ENCODE data around the gene SELENOO. TPM values are rescaled to one million over a fixed set of nuclear protein-coding genes. Genes with fewer than 3 reads are reported as not detected.

The SELENOO gene
- total RNA-seq, 1 experiment from 2014 or later = 29.6 TPM

- CTCF ChIA-PET = no interaction called here
- no peak for DNase-seq (ENCODE audit: low read depth, low spot score)
- Histone ChIP-seq H3K9ac (ENCODE audit: low read length) (no peak overlapping the region), H3K79me2 (ENCODE audit: insufficient read depth, low read length) (no peaks in the 10 kb centered on the region), H3K27me3 (ENCODE audit: insufficient read depth, low read length) (no peaks in the 10 kb centered on the region), H3K36me3 (ENCODE audit: control insufficient read depth in 1 of 2, insufficient read depth in 2 of 2, low read length in 2 of 2) (no peaks in the 10 kb centered on the region), H3K27ac (ENCODE audit: low read depth, low read length) (no peak overlapping the region), H3K4me3 (replicated peaks in 1 of 2; ENCODE audit: low read depth in 1 of 2, low read length in 2 of 2) (no peak overlapping the region), H3K9me3 (ENCODE audit: control insufficient read depth in 1 of 2, insufficient read depth in 1 of 2, low read depth in 1 of 2, low read length in 2 of 2) (no peaks in the 10 kb centered on the region), H3K9me2 (ENCODE audit: insufficient read depth) (no peaks in the 10 kb centered on the region), H2AFZ (ENCODE audit: low read depth, low read length, poor library complexity, severe bottlenecking) (no peak overlapping the region), H4K20me1 (ENCODE audit: insufficient read depth) (no peaks in the 10 kb centered on the region), H3K4me2 (ENCODE audit: low read length) (no peak overlapping the region), H3K4me1 (ENCODE audit: control insufficient read depth in 1 of 2, insufficient read depth in 2 of 2, low read length in 2 of 2) (peaks cover 15 to 20% of the 10 kb centered on the region in 2 experiments; a peak in 3 of 4 replicates)
- POLR2A ChIA-PET = no interaction called here
- ATAC-seq = no peak
- RAD21 ChIA-PET (ENCODE audit: low non-redundant PET in 1 of 2, low total read pairs in 2 of 2, uncharacterized antibody in 2 of 2, unreplicated experiment in 2 of 2) = no interaction called here
- no peak for TF ChIP-seq EZH2phosphoT487 (IDR thresholded peaks at IDR 0.05; ENCODE audit: borderline replicate concordance)
- no peak for TF ChIP-seq TCF7L2 (IDR thresholded peaks at IDR 0.05; ENCODE audit: borderline replicate concordance, extremely low read depth, insufficient read depth, insufficient read length)
- no peak for TF ChIP-seq SRF (IDR thresholded peaks at IDR 0.05; ENCODE audit: low read depth)
- no peak for TF ChIP-seq CBX3 (IDR thresholded peaks at IDR 0.05; ENCODE audit: low read depth)
- TF ChIP-seq ATF3 (IDR thresholded peaks at IDR 0.05) = no peak
- no peak for TF ChIP-seq YY1 (IDR thresholded peaks at IDR 0.05; ENCODE audit: extremely low read depth, insufficient replicate concordance, low read depth, low read length)
- TF ChIP-seq ZFX (IDR thresholded peaks at IDR 0.05) = no peak
- TF ChIP-seq POLR2A (IDR thresholded peaks at IDR 0.05; ENCODE audit: borderline replicate concordance, extremely low read depth, insufficient read depth, insufficient read length) = no peak
- no peak for TF ChIP-seq EZH2 (IDR thresholded peaks at IDR 0.05)
- no peak for TF ChIP-seq SIN3A (IDR thresholded peaks at IDR 0.05; ENCODE audit: low read depth)
- TF ChIP-seq FOSL1 (IDR thresholded peaks at IDR 0.05; ENCODE audit: low read depth) = no peak
- TF ChIP-seq REST (IDR thresholded peaks at IDR 0.05; ENCODE audit: low read depth) = no peak
- TF ChIP-seq JUND (IDR thresholded peaks at IDR 0.05) = no peak
- no peak for TF ChIP-seq MAX (IDR thresholded peaks at IDR 0.05)
- no peak for TF ChIP-seq EGR1 (IDR thresholded peaks at IDR 0.05; ENCODE audit: low read depth)
- no peak for TF ChIP-seq SP1 (IDR thresholded peaks at IDR 0.05; ENCODE audit: low read depth)
- no peak for TF ChIP-seq POLR2AphosphoS5 (IDR thresholded peaks at IDR 0.05; ENCODE audit: low read depth, low read length)
- BruUV-seq (replicated peaks) = no TSS peak
- intact Hi-C loops (cut with micrococcal nuclease) = no loop called here
Observed at GRCh38 chr22:50180727-50181521, 19.9 kb upstream of the SELENOO start.

All from HCT116 (cell line).